ENCODE results near the gene AMOT. TPM values are rescaled to one million over a fixed set of nuclear protein-coding genes. Genes with fewer than 3 reads are reported as not detected.

The AMOT gene
- polyA plus RNA-seq, 1 donor (not counting 4 experiments of a cell fraction or from before 2014, with no cell fraction given) = 0.21 TPM

DNA sequence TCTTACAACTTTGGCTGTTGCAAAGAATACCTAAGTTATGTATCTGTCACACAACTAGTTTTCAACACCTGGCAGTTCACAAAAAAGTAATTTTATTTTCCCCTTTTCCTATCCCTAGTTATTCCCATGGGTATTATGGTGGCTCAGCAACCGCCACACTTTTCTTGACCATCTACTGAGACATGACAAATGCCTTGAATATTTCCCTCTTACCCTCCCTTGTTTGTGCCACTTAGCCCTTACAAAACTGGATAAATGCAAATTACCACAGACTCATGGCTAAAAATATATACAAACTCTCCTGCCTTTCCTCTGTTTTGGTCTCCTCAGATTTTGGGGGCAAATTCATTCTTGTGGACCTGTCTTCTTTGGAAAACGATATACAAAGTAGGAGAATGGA is 72.1 kb downstream of the AMOT start:
- no peak overlapping the region for H3K4me2 ChIP-seq (ENCODE audit: control insufficient read depth, extremely low read depth, insufficient read depth, low read depth, low read length)
- no peak overlapping the region for H3K27ac ChIP-seq (ENCODE audit: control insufficient read depth, insufficient read depth, low read length)
- no peak for TF ChIP-seq EZH2 (IDR thresholded peaks at IDR 0.05; ENCODE audit: low read length)
- TF ChIP-seq, protein P1, sequence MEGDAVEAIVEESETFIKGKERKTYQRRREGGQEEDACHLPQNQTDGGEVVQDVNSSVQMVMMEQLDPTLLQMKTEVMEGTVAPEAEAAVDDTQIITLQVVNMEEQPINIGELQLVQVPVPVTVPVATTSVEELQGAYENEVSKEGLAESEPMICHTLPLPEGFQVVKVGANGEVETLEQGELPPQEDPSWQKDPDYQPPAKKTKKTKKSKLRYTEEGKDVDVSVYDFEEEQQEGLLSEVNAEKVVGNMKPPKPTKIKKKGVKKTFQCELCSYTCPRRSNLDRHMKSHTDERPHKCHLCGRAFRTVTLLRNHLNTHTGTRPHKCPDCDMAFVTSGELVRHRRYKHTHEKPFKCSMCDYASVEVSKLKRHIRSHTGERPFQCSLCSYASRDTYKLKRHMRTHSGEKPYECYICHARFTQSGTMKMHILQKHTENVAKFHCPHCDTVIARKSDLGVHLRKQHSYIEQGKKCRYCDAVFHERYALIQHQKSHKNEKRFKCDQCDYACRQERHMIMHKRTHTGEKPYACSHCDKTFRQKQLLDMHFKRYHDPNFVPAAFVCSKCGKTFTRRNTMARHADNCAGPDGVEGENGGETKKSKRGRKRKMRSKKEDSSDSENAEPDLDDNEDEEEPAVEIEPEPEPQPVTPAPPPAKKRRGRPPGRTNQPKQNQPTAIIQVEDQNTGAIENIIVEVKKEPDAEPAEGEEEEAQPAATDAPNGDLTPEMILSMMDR (optimal IDR thresholded peaks at IDR 0.05 in 1 of 3, IDR thresholded peaks at IDR 0.05 in 1 of 3, conservative IDR thresholded peaks at IDR 0.05 in 1 of 3; ENCODE audit: extremely low read depth in 1 of 3, insufficient read depth in 2 of 3, low read length in 3 of 3) = no peak
- no peaks in the 10 kb centered on the region for H3K4me1 ChIP-seq (ENCODE audit: control insufficient read depth, extremely low read depth, insufficient read depth, low read length)
- FAIRE-seq = no peak
- no peaks in the 10 kb centered on the region for H3K27me3 ChIP-seq (ENCODE audit: control insufficient read depth, extremely low read depth, insufficient read depth, low read length)
- no peaks in the 10 kb centered on the region for H3K9me1 ChIP-seq (ENCODE audit: control insufficient read depth, extremely low read depth, insufficient read depth, low read length)
- no peaks in the 10 kb centered on the region for H3K79me2 ChIP-seq (ENCODE audit: control insufficient read depth, insufficient read depth, low read length)
- no peak for DNase-seq (ENCODE audit: low read depth, low spot score)
- H4K20me1 ChIP-seq (ENCODE audit: control insufficient read depth, extremely low read depth, insufficient read depth, low read length) = no peaks in the 10 kb centered on the region
- H2AFZ ChIP-seq (ENCODE audit: control insufficient read depth, low read length) = no peak overlapping the region
- H3K9ac ChIP-seq (ENCODE audit: control insufficient read depth, extremely low read depth, insufficient read depth, low read length) = no peak overlapping the region
- no peaks in the 10 kb centered on the region for H3K9me3 ChIP-seq (ENCODE audit: control insufficient read depth, low read depth, low read length)
- dilution Hi-C loops (cut with MboI; ENCODE audit: extremely low pct_ligation_motif_present, low sequenced_read_pairs) = no loop called here
- no peaks in the 10 kb centered on the region for H3K36me3 ChIP-seq (ENCODE audit: control insufficient read depth in 2 of 2, extremely low read depth in 1 of 2, insufficient read depth in 2 of 2, low read length in 2 of 2)
- no peak overlapping the region for H3K4me3 ChIP-seq (ENCODE audit: control insufficient read depth in 2 of 3, extremely low read depth in 1 of 3, insufficient read depth in 2 of 3, low read depth in 1 of 3, low read length in 3 of 3)

DNA sequence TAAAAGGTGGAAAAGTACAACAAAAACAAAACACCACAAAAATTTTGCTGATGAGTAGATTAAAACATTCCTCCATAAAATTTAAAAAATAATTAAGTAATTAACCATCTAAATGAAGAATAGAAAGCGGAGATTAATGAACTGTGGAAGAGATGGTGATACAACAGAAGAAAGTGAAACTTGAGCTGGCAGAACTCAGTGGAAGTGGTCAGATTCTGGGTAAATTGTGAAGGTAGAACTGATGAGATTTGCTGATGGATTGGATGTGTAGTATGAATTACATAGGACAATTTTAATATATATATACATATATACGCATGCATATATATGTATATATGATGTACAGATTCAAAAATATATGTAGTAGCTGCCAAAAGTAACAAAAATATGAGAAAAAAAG is 73.9 kb downstream of the AMOT start:
- H3K27ac ChIP-seq (ENCODE audit: control insufficient read depth, insufficient read depth, low read length) = no peak overlapping the region
- H3K4me1 ChIP-seq (ENCODE audit: control insufficient read depth, extremely low read depth, insufficient read depth, low read length) = no peaks in the 10 kb centered on the region
- no peak for FAIRE-seq
- H3K9me3 ChIP-seq (ENCODE audit: control insufficient read depth, low read depth, low read length) = no peaks in the 10 kb centered on the region
- no peak overlapping the region for H3K9ac ChIP-seq (ENCODE audit: control insufficient read depth, extremely low read depth, insufficient read depth, low read length)
- H3K36me3 ChIP-seq (ENCODE audit: control insufficient read depth in 2 of 2, extremely low read depth in 1 of 2, insufficient read depth in 2 of 2, low read length in 2 of 2) = no peaks in the 10 kb centered on the region
- no peaks in the 10 kb centered on the region for H4K20me1 ChIP-seq (ENCODE audit: control insufficient read depth, extremely low read depth, insufficient read depth, low read length)
- H3K4me3 ChIP-seq (ENCODE audit: control insufficient read depth in 2 of 3, extremely low read depth in 1 of 3, insufficient read depth in 2 of 3, low read depth in 1 of 3, low read length in 3 of 3) = no peak overlapping the region
- no peaks in the 10 kb centered on the region for H3K79me2 ChIP-seq (ENCODE audit: control insufficient read depth, insufficient read depth, low read length)
- no peak for DNase-seq (ENCODE audit: low read depth, low spot score)
- H3K9me1 ChIP-seq (ENCODE audit: control insufficient read depth, extremely low read depth, insufficient read depth, low read length) = no peaks in the 10 kb centered on the region
- no peak overlapping the region for H3K4me2 ChIP-seq (ENCODE audit: control insufficient read depth, extremely low read depth, insufficient read depth, low read depth, low read length)
- peaks cover 2% of the 10 kb centered on the region for H3K27me3 ChIP-seq (ENCODE audit: control insufficient read depth, extremely low read depth, insufficient read depth, low read length)
- no peak overlapping the region for H2AFZ ChIP-seq (ENCODE audit: control insufficient read depth, low read length)
- dilution Hi-C loops (cut with MboI; ENCODE audit: extremely low pct_ligation_motif_present, low sequenced_read_pairs) = no loop called here
- TF ChIP-seq, protein P1 (optimal IDR thresholded peaks at IDR 0.05 in 1 of 3, IDR thresholded peaks at IDR 0.05 in 1 of 3, conservative IDR thresholded peaks at IDR 0.05 in 1 of 3; ENCODE audit: extremely low read depth in 1 of 3, insufficient read depth in 2 of 3, low read length in 3 of 3) = no peak
- no peak for TF ChIP-seq EZH2 (IDR thresholded peaks at IDR 0.05; ENCODE audit: low read length)

Data from keratinocyte (primary cell).